Keratinocyte (primary cell): ENCODE data around the gene PHF5A. TPM values are rescaled to one million over a fixed set of nuclear protein-coding genes. Genes with fewer than 3 reads are reported as not detected.

ENCODE experiments used
- DNase-seq: peaks from one replicate; pipeline ENCODE4 v3.0.0-alpha.2; 2011; ENCODE audit warnings: low read depth, missing footprints, low spot score
- FAIRE-seq: peaks from 2 replicates; lab custom pipeline; 2011; peaks lifted over from hg19 to GRCh38; lab: Jason Lieb, UNC
- H2AFZ ChIP-seq: 2 replicates; pipeline ENCODE4 v1.6.0; 2012; ENCODE audit warnings: low read length, control low read depth, inconsistent platforms; ENCODE audit not compliant: control insufficient read depth
- H3K27ac ChIP-seq: 2 replicates; pipeline ENCODE4 v1.5.1; 2011; ENCODE audit warnings: low read length; ENCODE audit not compliant: control insufficient read depth, insufficient read depth
- H3K27me3 ChIP-seq: 3 replicates; pipeline ENCODE4 v1.6.0; 2011; ENCODE audit warnings: low read length; ENCODE audit not compliant: control insufficient read depth, insufficient read depth; ENCODE audit errors: extremely low read depth
- H3K36me3 ChIP-seq, 2 experiments: 2 replicates in 1 of 2; 3 replicates in 1 of 2; pipeline ENCODE4 v1.5.1; 2011; ENCODE audit warnings: low read length in 2 of 2, mild to moderate bottlenecking in 1 of 2; ENCODE audit not compliant: control insufficient read depth in 2 of 2, insufficient read depth in 2 of 2; ENCODE audit errors: extremely low read depth in 1 of 2
- H3K4me1 ChIP-seq: 3 replicates; pipeline ENCODE4 v1.5.1; 2011; ENCODE audit warnings: low read length; ENCODE audit not compliant: control insufficient read depth, insufficient read depth; ENCODE audit errors: extremely low read depth
- H3K4me2 ChIP-seq: 3 replicates; pipeline ENCODE4 v1.6.0; 2011; ENCODE audit warnings: low read depth, low read length; ENCODE audit not compliant: control insufficient read depth, insufficient read depth; ENCODE audit errors: extremely low read depth
- H3K4me3 ChIP-seq, 3 experiments: fragments of 200-600 bp in 1 of 3; sonication (generic) in 1 of 3; 2 replicates in 2 of 3; 3 replicates in 1 of 3; pipeline ENCODE4 v1.5.1; 2011 to 2016; ENCODE audit warnings: low read length in 3 of 3, mild to moderate bottlenecking in 3 of 3, control low read depth in 2 of 3, inconsistent platforms in 1 of 3, low read depth in 1 of 3, mixed read lengths in 1 of 3, mixed run types in 1 of 3, moderate library complexity in 1 of 3; ENCODE audit not compliant: control insufficient read depth in 2 of 3, insufficient read depth in 2 of 3; ENCODE audit errors: extremely low read depth in 1 of 3
- H3K79me2 ChIP-seq: 2 replicates; pipeline ENCODE4 v1.6.0; 2012; ENCODE audit warnings: low read length; ENCODE audit not compliant: control insufficient read depth, insufficient read depth
- H3K9ac ChIP-seq: 3 replicates; pipeline ENCODE4 v1.6.0; 2011; ENCODE audit warnings: low read length; ENCODE audit not compliant: control insufficient read depth, insufficient read depth; ENCODE audit errors: extremely low read depth
- H3K9me1 ChIP-seq: 3 replicates; pipeline ENCODE4 v1.6.0; 2011; ENCODE audit warnings: low read length; ENCODE audit not compliant: control insufficient read depth, insufficient read depth; ENCODE audit errors: extremely low read depth
- H3K9me3 ChIP-seq: 2 replicates; pipeline ENCODE4 v1.5.1; 2012; ENCODE audit warnings: low read depth, low read length; ENCODE audit not compliant: control insufficient read depth
- H4K20me1 ChIP-seq: 3 replicates; pipeline ENCODE4 v1.6.0; 2011; ENCODE audit warnings: low read length; ENCODE audit not compliant: control insufficient read depth, insufficient read depth; ENCODE audit errors: extremely low read depth
- EZH2 ChIP-seq: IDR thresholded peaks from one replicate; pipeline ENCODE4 v1.6.1; 2012; ENCODE audit warnings: inconsistent platforms, mild to moderate bottlenecking, low read length, moderate library complexity
- dilution Hi-C: fragments of 300-500 bp; cut with MboI; formaldehyde crosslinking; loops from one replicate; pipeline ENCODE4 v1.7.0; 2020; ENCODE audit warnings: low sequenced_read_pairs; ENCODE audit not compliant: extremely low pct_ligation_motif_present
- polyA plus RNA-seq, 5 experiments: library from polyadenylated mRNA; depleted of rRNA in 3 of 5; stranded (reverse) in 3 of 5; stranded (forward) in 1 of 5; unstranded in 1 of 5; fragments of >200 nt; gene quantifications; 1 replicate in 1 of 5; 2 replicates in 3 of 5; 3 replicates in 1 of 5; pipeline versions ENCODE4 v1.2.1 to v1.2.3, GENCODE V29; 2011 to 2012; ENCODE audit warnings: missing spikeins in 2 of 5, low read depth in 1 of 5, low replicate concordance in 1 of 5
- TF ChIP-seq, protein P1 (sequence below), 3 experiments: IDR thresholded peaks in 1 of 3; conservative IDR thresholded peaks in 1 of 3; optimal IDR thresholded peaks in 1 of 3; 2 replicates in 2 of 3; 3 replicates in 1 of 3; pipeline versions ENCODE3 to v1.5.1; 2011; ENCODE audit warnings: low read length in 3 of 3, mild to moderate bottlenecking in 3 of 3, moderate library complexity in 2 of 3, control low read depth in 1 of 3, inconsistent platforms in 1 of 3; ENCODE audit not compliant: insufficient read depth in 2 of 3; ENCODE audit errors: extremely low read depth in 1 of 3

The PHF5A gene
- polyA plus RNA-seq, 1 donor (not counting 4 experiments of a cell fraction or from before 2014, with no cell fraction given): 77.7 TPM

DNA sequence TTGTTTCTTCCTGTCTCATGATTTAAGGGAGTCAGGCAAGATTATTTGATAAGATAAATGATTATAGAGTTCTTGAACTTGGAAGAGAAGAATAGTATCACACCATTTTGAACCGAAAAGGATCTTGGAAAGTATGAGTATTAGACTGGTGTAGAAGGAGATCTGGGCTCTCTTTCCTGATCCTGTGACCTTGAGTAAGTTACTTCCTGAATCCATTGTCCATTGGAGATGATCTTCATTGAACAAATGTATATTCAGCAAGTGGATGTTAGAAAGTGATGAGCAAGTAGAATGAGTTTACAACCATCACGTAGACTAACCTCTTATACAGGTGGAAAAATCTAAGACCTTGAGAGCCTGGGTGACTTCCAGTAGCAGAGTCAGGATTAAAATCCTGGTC lies 2.4 kb upstream of the PHF5A start:
- FAIRE-seq: no peak
- dilution Hi-C loops: no loop called here
- H3K9me3 ChIP-seq: no peaks in the 10 kb centered on the region
- no peak overlapping the region for H2AFZ ChIP-seq
- H3K9ac ChIP-seq: no peak overlapping the region
- no peak for DNase-seq
- no peak overlapping the region for H3K4me2 ChIP-seq
- H3K9me1 ChIP-seq: no peaks in the 10 kb centered on the region
- TF ChIP-seq, protein P1, sequence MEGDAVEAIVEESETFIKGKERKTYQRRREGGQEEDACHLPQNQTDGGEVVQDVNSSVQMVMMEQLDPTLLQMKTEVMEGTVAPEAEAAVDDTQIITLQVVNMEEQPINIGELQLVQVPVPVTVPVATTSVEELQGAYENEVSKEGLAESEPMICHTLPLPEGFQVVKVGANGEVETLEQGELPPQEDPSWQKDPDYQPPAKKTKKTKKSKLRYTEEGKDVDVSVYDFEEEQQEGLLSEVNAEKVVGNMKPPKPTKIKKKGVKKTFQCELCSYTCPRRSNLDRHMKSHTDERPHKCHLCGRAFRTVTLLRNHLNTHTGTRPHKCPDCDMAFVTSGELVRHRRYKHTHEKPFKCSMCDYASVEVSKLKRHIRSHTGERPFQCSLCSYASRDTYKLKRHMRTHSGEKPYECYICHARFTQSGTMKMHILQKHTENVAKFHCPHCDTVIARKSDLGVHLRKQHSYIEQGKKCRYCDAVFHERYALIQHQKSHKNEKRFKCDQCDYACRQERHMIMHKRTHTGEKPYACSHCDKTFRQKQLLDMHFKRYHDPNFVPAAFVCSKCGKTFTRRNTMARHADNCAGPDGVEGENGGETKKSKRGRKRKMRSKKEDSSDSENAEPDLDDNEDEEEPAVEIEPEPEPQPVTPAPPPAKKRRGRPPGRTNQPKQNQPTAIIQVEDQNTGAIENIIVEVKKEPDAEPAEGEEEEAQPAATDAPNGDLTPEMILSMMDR (optimal IDR thresholded peaks at IDR 0.05 in 1 of 3, IDR thresholded peaks at IDR 0.05 in 1 of 3, conservative IDR thresholded peaks at IDR 0.05 in 1 of 3; ENCODE audit: extremely low read depth in 1 of 3, insufficient read depth in 2 of 3, low read length in 3 of 3): no peak
- TF ChIP-seq EZH2: no peak
- H4K20me1 ChIP-seq: no peaks in the 10 kb centered on the region
- no peaks in the 10 kb centered on the region for H3K27me3 ChIP-seq
- no peak overlapping the region for H3K4me3 ChIP-seq
- H3K36me3 ChIP-seq: peaks cover 14 to 19% of the 10 kb centered on the region in 2 experiments
- H3K4me1 ChIP-seq: peaks cover 19% of the 10 kb centered on the region
- no peak overlapping the region for H3K27ac ChIP-seq
- peaks cover 86% of the 10 kb centered on the region for H3K79me2 ChIP-seq

GRCh38 chr22:41469218-41469851 lies 843 bp upstream of the PHF5A start:
- Histone ChIP-seq H3K4me2 (peak overlapping the region; percentile 92), H4K20me1 (no peaks in the 10 kb centered on the region), H3K9ac (peak overlapping the region; percentile 98), H3K36me3 (peaks cover 23 to 27% of the 10 kb centered on the region in 2 experiments), H3K27ac (peak overlapping the region; percentile 100), H3K9me1 (no peaks in the 10 kb centered on the region), H2AFZ (peak overlapping the region; percentile 83), H3K27me3 (no peaks in the 10 kb centered on the region), H3K4me3 (peak overlapping the region; percentile 89 to 98 (median 94)), H3K79me2 (peaks cover 83% of the 10 kb centered on the region), H3K9me3 (no peaks in the 10 kb centered on the region), H3K4me1 (peaks cover 19% of the 10 kb centered on the region)
- no peak for DNase-seq
- dilution Hi-C loops: no loop called here
- TF ChIP-seq, protein P1 (optimal IDR thresholded peaks at IDR 0.05 in 1 of 3, IDR thresholded peaks at IDR 0.05 in 1 of 3, conservative IDR thresholded peaks at IDR 0.05 in 1 of 3; ENCODE audit: extremely low read depth in 1 of 3, insufficient read depth in 2 of 3, low read length in 3 of 3): peak in 1 of 3 experiments; percentile 24
- TF ChIP-seq EZH2: no peak
- FAIRE-seq: no peak
